Neural cell (in vitro differentiated cells): ENCODE results near the gene NME4. TPM values are rescaled to one million over a fixed set of nuclear protein-coding genes. Genes with fewer than 3 reads are reported as not detected.

Experiments used
- H2AFZ ChIP-seq: fragments of 200-600, 300-800 bp; sonication (generic), shearing (Covaris generic); 2 replicates; pipeline ENCODE4 v1.6.0; 2014; ENCODE audit warnings: low read depth, mild to moderate bottlenecking, antibody characterized with exemption, low read length, moderate library complexity
- H3F3A ChIP-seq: fragments of 200-600 bp; shearing (Covaris generic); 2 replicates; pipeline ENCODE4 v1.6.1; 2016; ENCODE audit warnings: mild to moderate bottlenecking, moderate library complexity, mixed read lengths, antibody characterized with exemption, low read length; ENCODE audit not compliant: insufficient read depth, poor library complexity, severe bottlenecking
- H3K27ac ChIP-seq: fragments of 200-600, 300-800 bp; sonication (generic), shearing (Covaris generic); 2 replicates; pipeline ENCODE4 v1.5.1; 2014; ENCODE audit warnings: mild to moderate bottlenecking, low read length, moderate library complexity
- H3K27me3 ChIP-seq: fragments of 300-800, 200-600 bp; sonication (generic), shearing (Covaris generic); 2 replicates; pipeline ENCODE4 v1.6.0; 2014; ENCODE audit warnings: mild to moderate bottlenecking, low read depth, low read length, moderate library complexity; ENCODE audit not compliant: insufficient read depth
- H3K36me3 ChIP-seq: fragments of 300-800, 200-600 bp; sonication (generic), shearing (Covaris generic); 2 replicates; pipeline ENCODE4 v1.5.1; 2014; ENCODE audit warnings: mild to moderate bottlenecking, antibody characterized with exemption, low read length, moderate library complexity; ENCODE audit not compliant: insufficient read depth
- H3K4me2 ChIP-seq: fragments of 300-800, 200-600 bp; sonication (generic), shearing (Covaris generic); 2 replicates; pipeline ENCODE4 v1.6.0; 2014; ENCODE audit warnings: mild to moderate bottlenecking, low read length
- H3K4me3 ChIP-seq: fragments of 300-800, 200-600 bp; sonication (generic), shearing (Covaris generic); 2 replicates; pipeline ENCODE4 v1.5.1; 2014; ENCODE audit warnings: mild to moderate bottlenecking, low read length, moderate library complexity
- H3K79me2 ChIP-seq: fragments of 200-600 bp; shearing (Covaris generic); replicated peaks from 2 replicates; pipeline ENCODE4 v1.6.0; 2014; ENCODE audit warnings: mild to moderate bottlenecking, low read length, moderate library complexity; ENCODE audit not compliant: insufficient read depth
- H3K9ac ChIP-seq: fragments of 300-800, 200-600 bp; sonication (generic), shearing (Covaris generic); 2 replicates; pipeline ENCODE4 v1.6.1; 2016; ENCODE audit warnings: mild to moderate bottlenecking, low read length, mixed read lengths
- H3K9me2 ChIP-seq: fragments of 200-600 bp; shearing (Covaris generic); 2 replicates; pipeline ENCODE4 v1.6.1; 2016; ENCODE audit warnings: mild to moderate bottlenecking, low read length, mixed read lengths; ENCODE audit not compliant: insufficient read depth
- H3K9me3 ChIP-seq: fragments of 200-600, 300-800 bp; sonication (generic), shearing (Covaris generic); 2 replicates; pipeline ENCODE4 v1.6.1; 2016; ENCODE audit warnings: mild to moderate bottlenecking, mixed run types, low read length, moderate library complexity, mixed read lengths
- H4K20me1 ChIP-seq: fragments of 200-600 bp; shearing (Covaris generic); 2 replicates; pipeline ENCODE4 v1.6.1; 2016; ENCODE audit warnings: mild to moderate bottlenecking, mixed run types; ENCODE audit not compliant: insufficient read depth
- EP300 ChIP-seq: fragments of 450-650 bp; conservative IDR thresholded peaks from 2 replicates; pipeline ENCODE4 v1.6.1; 2014; ENCODE audit warnings: antibody characterized with exemption, mild to moderate bottlenecking, moderate library complexity; ENCODE audit not compliant: poor library complexity, severe bottlenecking
- EZH2 ChIP-seq: fragments of 200-600, 300-800 bp; shearing (Covaris generic), sonication (generic); IDR thresholded peaks from 2 replicates; pipeline ENCODE4 v1.6.1; 2014; ENCODE audit warnings: antibody characterized with exemption, low read length, borderline replicate concordance, mild to moderate bottlenecking; ENCODE audit not compliant: insufficient read depth, poor library complexity, severe bottlenecking
- MXI1 ChIP-seq: fragments of 450-650 bp; conservative IDR thresholded peaks from 2 replicates; pipeline ENCODE4 v1.6.1; 2014; ENCODE audit warnings: antibody characterized with exemption, mild to moderate bottlenecking; ENCODE audit not compliant: poor library complexity, severe bottlenecking
- POLR2AphosphoS5 ChIP-seq: IDR thresholded peaks from 2 replicates; pipeline ENCODE4 v1.6.1; 2012
- RAD21 ChIP-seq: fragments of 450-650 bp; conservative IDR thresholded peaks from 2 replicates; pipeline ENCODE4 v1.6.1; 2014; ENCODE audit warnings: antibody characterized with exemption, mild to moderate bottlenecking, moderate library complexity
- SMC3 ChIP-seq: fragments of 450-650 bp; conservative IDR thresholded peaks from 2 replicates; pipeline ENCODE4 v1.6.1; 2014; ENCODE audit warnings: antibody characterized with exemption, mild to moderate bottlenecking, moderate library complexity; ENCODE audit not compliant: poor library complexity
- TAF1 ChIP-seq: IDR thresholded peaks from 2 replicates; pipeline ENCODE4 v1.6.1; 2012; ENCODE audit warnings: low read depth
- polyA plus RNA-seq: library from polyadenylated mRNA; depleted of rRNA; stranded (reverse); fragments of >200 nt; gene quantifications from 2 replicates; pipeline ENCODE4 v1.2.3, GENCODE V29; 2014
- TF ChIP-seq, protein P1 (sequence below): fragments of 450-650 bp; IDR thresholded peaks from 2 replicates; pipeline ENCODE4 v1.5.1; 2014; ENCODE audit warnings: antibody characterized with exemption, mild to moderate bottlenecking, moderate library complexity; ENCODE audit not compliant: poor library complexity, severe bottlenecking
- TF ChIP-seq, protein P2 (sequence below): IDR thresholded peaks from 2 replicates; pipeline ENCODE4 v1.6.1; 2012; ENCODE audit warnings: borderline replicate concordance

NME4 gene
- polyA plus RNA-seq, 1 donor from 2014 or later, result 65.2 TPM

GRCh38 chr16:370443-370842 is 26.6 kb upstream of the NME4 start, which contains the start of gene MRPL28:
TSS of gene MRPL28 (minus strand) at chr16:370538. CDS start at chr16:370218, 320 bp downstream.
- H4K20me1 ChIP-seq, result no peaks in the 10 kb centered on the region
- H3K9ac ChIP-seq, result peak within 1 kb of the TSS; percentile 38
- H3K27me3 ChIP-seq, result no peaks in the 10 kb centered on the region

DNA sequence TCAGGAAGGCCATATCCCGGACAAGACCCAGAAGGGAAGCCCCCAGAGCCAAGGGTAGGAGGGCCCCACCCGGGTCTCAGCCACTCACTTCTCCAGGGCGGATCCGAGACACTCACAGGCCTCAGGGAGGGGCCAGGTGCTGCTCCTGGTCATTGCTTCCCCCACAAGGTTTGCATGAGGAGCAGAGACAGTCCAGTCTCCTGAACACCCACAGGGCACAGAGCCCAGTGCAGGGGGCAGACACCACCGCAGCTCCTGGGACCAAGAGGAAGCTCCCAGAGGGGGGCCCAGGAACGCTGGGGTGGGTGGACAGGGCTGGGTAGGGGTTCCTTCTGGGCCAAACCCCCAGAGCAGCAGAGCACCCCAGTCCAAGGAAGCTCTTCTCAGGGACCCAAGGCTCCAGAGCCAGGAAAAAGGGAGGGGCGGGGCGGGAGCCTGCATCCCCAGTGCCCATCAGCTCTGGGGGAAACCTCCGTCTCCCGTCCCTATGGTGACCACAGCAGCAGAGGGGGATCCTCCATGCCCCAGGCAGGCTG is 26.0 kb upstream of the NME4 start:
- Histone ChIP-seq H3K9ac (peak overlapping the region; percentile 27), H3F3A (no peaks in the 10 kb centered on the region), H3K4me2 (peak overlapping the region; percentile 49), H3K9me2 (no peaks in the 10 kb centered on the region), H3K27ac (peak overlapping the region; percentile 49), H3K9me3 (no peaks in the 10 kb centered on the region), H3K4me3 (peak overlapping the region; percentile 61), H3K79me2 (no peaks in the 10 kb centered on the region), H2AFZ (no peak overlapping the region), H3K27me3 (no peaks in the 10 kb centered on the region), H3K36me3 (no peaks in the 10 kb centered on the region), H4K20me1 (no peaks in the 10 kb centered on the region)
- TF ChIP-seq EZH2, result no peak
- TF ChIP-seq, protein P1, sequence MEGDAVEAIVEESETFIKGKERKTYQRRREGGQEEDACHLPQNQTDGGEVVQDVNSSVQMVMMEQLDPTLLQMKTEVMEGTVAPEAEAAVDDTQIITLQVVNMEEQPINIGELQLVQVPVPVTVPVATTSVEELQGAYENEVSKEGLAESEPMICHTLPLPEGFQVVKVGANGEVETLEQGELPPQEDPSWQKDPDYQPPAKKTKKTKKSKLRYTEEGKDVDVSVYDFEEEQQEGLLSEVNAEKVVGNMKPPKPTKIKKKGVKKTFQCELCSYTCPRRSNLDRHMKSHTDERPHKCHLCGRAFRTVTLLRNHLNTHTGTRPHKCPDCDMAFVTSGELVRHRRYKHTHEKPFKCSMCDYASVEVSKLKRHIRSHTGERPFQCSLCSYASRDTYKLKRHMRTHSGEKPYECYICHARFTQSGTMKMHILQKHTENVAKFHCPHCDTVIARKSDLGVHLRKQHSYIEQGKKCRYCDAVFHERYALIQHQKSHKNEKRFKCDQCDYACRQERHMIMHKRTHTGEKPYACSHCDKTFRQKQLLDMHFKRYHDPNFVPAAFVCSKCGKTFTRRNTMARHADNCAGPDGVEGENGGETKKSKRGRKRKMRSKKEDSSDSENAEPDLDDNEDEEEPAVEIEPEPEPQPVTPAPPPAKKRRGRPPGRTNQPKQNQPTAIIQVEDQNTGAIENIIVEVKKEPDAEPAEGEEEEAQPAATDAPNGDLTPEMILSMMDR, result no peak
- no peak for TF ChIP-seq TAF1
- no peak for TF ChIP-seq RAD21
- TF ChIP-seq EP300, result no peak
- no peak for TF ChIP-seq SMC3
- no peak for TF ChIP-seq MXI1
- TF ChIP-seq, protein P2, sequence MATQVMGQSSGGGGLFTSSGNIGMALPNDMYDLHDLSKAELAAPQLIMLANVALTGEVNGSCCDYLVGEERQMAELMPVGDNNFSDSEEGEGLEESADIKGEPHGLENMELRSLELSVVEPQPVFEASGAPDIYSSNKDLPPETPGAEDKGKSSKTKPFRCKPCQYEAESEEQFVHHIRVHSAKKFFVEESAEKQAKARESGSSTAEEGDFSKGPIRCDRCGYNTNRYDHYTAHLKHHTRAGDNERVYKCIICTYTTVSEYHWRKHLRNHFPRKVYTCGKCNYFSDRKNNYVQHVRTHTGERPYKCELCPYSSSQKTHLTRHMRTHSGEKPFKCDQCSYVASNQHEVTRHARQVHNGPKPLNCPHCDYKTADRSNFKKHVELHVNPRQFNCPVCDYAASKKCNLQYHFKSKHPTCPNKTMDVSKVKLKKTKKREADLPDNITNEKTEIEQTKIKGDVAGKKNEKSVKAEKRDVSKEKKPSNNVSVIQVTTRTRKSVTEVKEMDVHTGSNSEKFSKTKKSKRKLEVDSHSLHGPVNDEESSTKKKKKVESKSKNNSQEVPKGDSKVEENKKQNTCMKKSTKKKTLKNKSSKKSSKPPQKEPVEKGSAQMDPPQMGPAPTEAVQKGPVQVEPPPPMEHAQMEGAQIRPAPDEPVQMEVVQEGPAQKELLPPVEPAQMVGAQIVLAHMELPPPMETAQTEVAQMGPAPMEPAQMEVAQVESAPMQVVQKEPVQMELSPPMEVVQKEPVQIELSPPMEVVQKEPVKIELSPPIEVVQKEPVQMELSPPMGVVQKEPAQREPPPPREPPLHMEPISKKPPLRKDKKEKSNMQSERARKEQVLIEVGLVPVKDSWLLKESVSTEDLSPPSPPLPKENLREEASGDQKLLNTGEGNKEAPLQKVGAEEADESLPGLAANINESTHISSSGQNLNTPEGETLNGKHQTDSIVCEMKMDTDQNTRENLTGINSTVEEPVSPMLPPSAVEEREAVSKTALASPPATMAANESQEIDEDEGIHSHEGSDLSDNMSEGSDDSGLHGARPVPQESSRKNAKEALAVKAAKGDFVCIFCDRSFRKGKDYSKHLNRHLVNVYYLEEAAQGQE, result no peak
- TF ChIP-seq POLR2AphosphoS5, result no peak

More at GRCh38 chr16:370443-370842, 26.6 kb upstream of the NME4 start, which contains the start of gene MRPL28:
- Histone ChIP-seq H3K9me2 (no peaks in the 10 kb centered on the region), H3F3A (no peaks in the 10 kb centered on the region), H3K79me2 (no peaks in the 10 kb centered on the region), H3K27ac (peak within 1 kb of the TSS; percentile 49), H3K9me3 (no peaks in the 10 kb centered on the region), H3K4me2 (peak within 1 kb of the TSS; percentile 59), H2AFZ (no peak within 1 kb of the TSS), H3K4me3 (peak within 1 kb of the TSS; percentile 61), H3K36me3 (no peaks in the 10 kb centered on the region)
- TF ChIP-seq EP300, result no peak
- TF ChIP-seq SMC3, result peak; percentile 39
- peak; percentile 9 for TF ChIP-seq RAD21
- peak; percentile 40 for TF ChIP-seq MXI1
- peak; percentile 47 for TF ChIP-seq POLR2AphosphoS5
- no peak for TF ChIP-seq EZH2
- no peak for TF ChIP-seq TAF1
- TF ChIP-seq, protein P1, result no peak
- TF ChIP-seq, protein P2, result no peak
